RWPE1 (cell line): ENCODE results near the gene SLC25A26.

Source experiments
- CTCF ChIA-PET: fragments of 350-600 bp; sonication (Branson Sonifier 250); formaldehyde crosslinking; extraction: SDS; loops from one replicate; lab custom pipeline; 2021; lab: Yijun Ruan, JAX
- POLR2A ChIA-PET: fragments of 400-600 bp; formaldehyde crosslinking; extraction: SDS; loops from one replicate; lab custom pipeline; 2020; ENCODE audit warnings: antibody characterized with exemption; ENCODE audit not compliant: low non-redundant PET; lab: Yijun Ruan, JAX
- DNase-seq: peaks from one replicate; pipeline ENCODE4 v3.0.0; 2012; ENCODE audit warnings: low spot score
- H3K27ac ChIP-seq: fragments of 450-650 bp; 2 replicates; pipeline ENCODE4 v1.5.1; 2017
- CTCF ChIP-seq: fragments of 450-650 bp; conservative IDR thresholded peaks from 2 replicates; pipeline ENCODE4 v1.5.1; 2017; ENCODE audit warnings: low read depth, mild to moderate bottlenecking

Gene SLC25A26

GRCh38 chr3:66200147-66200546 lies 20.7 kb upstream of the SLC25A26 start:
- ChIA-PET CTCF (no interaction called here), POLR2A (no interaction called here)
- no peak for DNase-seq
- no peak overlapping the region for H3K27ac ChIP-seq
- TF ChIP-seq CTCF = no peak

GRCh38 chr3:66200786-66201185 lies 20.0 kb upstream of the SLC25A26 start:
- ChIA-PET CTCF (no interaction called here), POLR2A (no interaction called here)
- no peak overlapping the region for H3K27ac ChIP-seq
- no peak for TF ChIP-seq CTCF
- DNase-seq = no peak

- ChIA-PET POLR2A (no interaction called here), CTCF (interaction anchor here (0.6 kb wide), 1 partner anchor 620 kb away, joined by 3 read pairs; no protein-coding TSS in a partner anchor)
- no peak for TF ChIP-seq CTCF
- H3K27ac ChIP-seq = no peak overlapping the region
- DNase-seq = no peak
These were observed 17.5 kb upstream of the SLC25A26 start for GRCh38 chr3:66203275-66203674.

GRCh38 chr3:66206806-66207205 lies 14.0 kb upstream of the SLC25A26 start:
- TF ChIP-seq CTCF = no peak
- CTCF ChIA-PET = no interaction called here

GRCh38 chr3:66208189-66208588 lies 12.6 kb upstream of the SLC25A26 start:
- ChIA-PET POLR2A (no interaction called here), CTCF (no interaction called here)
- no peak for TF ChIP-seq CTCF
- H3K27ac ChIP-seq = no peak overlapping the region
- DNase-seq = no peak

More at GRCh38 chr3:66206806-66207205, 14.0 kb upstream of the SLC25A26 start:
- H3K27ac ChIP-seq = no peak overlapping the region
- POLR2A ChIA-PET = no interaction called here
- DNase-seq = no peak

GRCh38 chr3:66210687-66211295 lies 10.0 kb upstream of the SLC25A26 start:
- no peak overlapping the region for H3K27ac ChIP-seq
- no peak for DNase-seq
- ChIA-PET CTCF (no interaction called here), POLR2A (no interaction called here)
- no peak for TF ChIP-seq CTCF
